H1 (cell line): ENCODE measurements around the gene FADS6. TPM values are rescaled to one million over a fixed set of nuclear protein-coding genes. Genes with fewer than 3 reads are reported as not detected.

Experiments
- ASH2L ChIP-seq: fragments of 200-600, 300-600 bp; sonication (generic); IDR thresholded peaks from one replicate; pipeline ENCODE4 v1.7.1; 2017; ENCODE audit warnings: low read length
- ATF2 ChIP-seq: IDR thresholded peaks from 2 replicates; pipeline ENCODE4 v1.6.1; 2012; ENCODE audit warnings: low read length, inconsistent platforms
- CHD2 ChIP-seq: IDR thresholded peaks from 2 replicates; pipeline ENCODE4 v1.6.1; 2012; ENCODE audit warnings: low read length, improper control_type of control experiment
- polyA plus RNA-seq, 7 experiments: library from polyadenylated mRNA; depleted of rRNA in 3 of 7; stranded (reverse) in 5 of 7; unstranded in 2 of 7; fragments of >200 nt in 5 of 7; fragments of 200-250 nt in 2 of 7; gene quantifications; 1 replicate in 5 of 7; 2 replicates in 1 of 7; 4 replicates in 1 of 7; pipeline versions ENCODE4 v1.2.1 to v1.2.3, GENCODE V29; 2011 to 2013; ENCODE audit warnings: missing spikeins in 2 of 7, mixed read lengths in 2 of 7
- total RNA-seq: library from RNA; stranded (reverse); fragmentation: NEBNext Ultra II Directional; extraction: Animal tissue kit (Norgen Biotek cat#: 25700); gene quantifications from 2 replicates; pipeline ENCODE4 v1.2.1, GENCODE V29; 2021

The FADS6 gene
- total and polyA plus RNA-seq, 2 of the 8 experiments (the other 6 are each of a cell fraction or from before 2014, with no cell fraction given) = 0.56 to 2.5 TPM

- TF ChIP-seq ATF2 = no peak
- no peak for TF ChIP-seq ASH2L
- TF ChIP-seq CHD2 = no peak
These were observed 62.6 kb downstream of the FADS6 start (continued) for GRCh38 chr17:74830861-74831260.
